OCI-LY7 (cell line): ENCODE results near the gene HCAR2.

Experiments
- EZH2phosphoT487 ChIP-seq: fragments of 200-600 bp; sonication (generic); IDR thresholded peaks from 2 replicates; pipeline ENCODE4 v1.6.1; 2018; ENCODE audit warnings: low read depth, borderline replicate concordance, mild to moderate bottlenecking, mixed run types, antibody characterized with exemption, low read length, moderate library complexity, mixed read lengths
- TF ChIP-seq, protein P1 (sequence below): fragments of 200-600 bp; sonication (generic); conservative IDR thresholded peaks from 2 replicates; pipeline ENCODE4 v1.5.1; 2014; ENCODE audit warnings: mild to moderate bottlenecking, antibody characterized with exemption, low read length, moderate library complexity, mixed read lengths

DNA sequence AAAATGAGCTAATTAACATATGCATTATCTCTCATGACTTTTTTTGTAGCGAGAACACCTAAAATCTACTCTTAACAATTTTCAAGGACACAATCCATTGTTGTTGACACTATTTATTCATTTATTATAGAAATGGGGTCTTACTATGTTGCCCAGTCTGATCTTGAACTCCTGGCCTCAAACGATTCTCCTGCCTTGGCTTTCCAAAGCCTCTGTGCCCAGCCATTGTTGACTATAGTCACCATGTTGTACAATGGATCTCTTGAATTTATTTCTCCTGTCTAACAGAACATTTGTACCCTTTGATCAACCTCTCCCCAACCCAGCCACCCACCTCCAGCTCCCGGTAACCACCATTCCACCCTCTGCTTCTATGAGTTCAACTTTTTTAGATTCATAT is 41.2 kb downstream of the HCAR2 start:
- TF ChIP-seq, protein P1, sequence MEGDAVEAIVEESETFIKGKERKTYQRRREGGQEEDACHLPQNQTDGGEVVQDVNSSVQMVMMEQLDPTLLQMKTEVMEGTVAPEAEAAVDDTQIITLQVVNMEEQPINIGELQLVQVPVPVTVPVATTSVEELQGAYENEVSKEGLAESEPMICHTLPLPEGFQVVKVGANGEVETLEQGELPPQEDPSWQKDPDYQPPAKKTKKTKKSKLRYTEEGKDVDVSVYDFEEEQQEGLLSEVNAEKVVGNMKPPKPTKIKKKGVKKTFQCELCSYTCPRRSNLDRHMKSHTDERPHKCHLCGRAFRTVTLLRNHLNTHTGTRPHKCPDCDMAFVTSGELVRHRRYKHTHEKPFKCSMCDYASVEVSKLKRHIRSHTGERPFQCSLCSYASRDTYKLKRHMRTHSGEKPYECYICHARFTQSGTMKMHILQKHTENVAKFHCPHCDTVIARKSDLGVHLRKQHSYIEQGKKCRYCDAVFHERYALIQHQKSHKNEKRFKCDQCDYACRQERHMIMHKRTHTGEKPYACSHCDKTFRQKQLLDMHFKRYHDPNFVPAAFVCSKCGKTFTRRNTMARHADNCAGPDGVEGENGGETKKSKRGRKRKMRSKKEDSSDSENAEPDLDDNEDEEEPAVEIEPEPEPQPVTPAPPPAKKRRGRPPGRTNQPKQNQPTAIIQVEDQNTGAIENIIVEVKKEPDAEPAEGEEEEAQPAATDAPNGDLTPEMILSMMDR: no peak
- no peak for TF ChIP-seq EZH2phosphoT487
